ENCODE measurements around the gene NGFR.

Gene NGFR

GRCh38 chr17:49527927-49528651, 33.0 kb downstream of the NGFR start:
- no peak overlapping the region for H3K27ac ChIP-seq
- no peaks in the 10 kb centered on the region for H3K27me3 ChIP-seq (ENCODE audit: control insufficient read depth, insufficient read depth, low read length)
- TF ChIP-seq CTCF (IDR thresholded peaks at IDR 0.05): no peak
- H3K4me1 ChIP-seq: no peaks in the 10 kb centered on the region
- no peak overlapping the region for H3K4me2 ChIP-seq (ENCODE audit: low read length)
- H3K9me3 ChIP-seq (ENCODE audit: control insufficient read depth, low read length): no peaks in the 10 kb centered on the region
- no peaks in the 10 kb centered on the region for H3K36me3 ChIP-seq (ENCODE audit: control insufficient read depth, insufficient read depth, low read length)
- no peak overlapping the region for H3K4me3 ChIP-seq (ENCODE audit: low read depth, low read length)
- no peak overlapping the region for H2AFZ ChIP-seq
- no peak overlapping the region for H3K9ac ChIP-seq
- no peaks in the 10 kb centered on the region for H3K79me2 ChIP-seq

- Histone ChIP-seq H3K27me3 (ENCODE audit: control insufficient read depth, insufficient read depth, low read length) (no peaks in the 10 kb centered on the region), H3K9ac (no peak overlapping the region), H3K4me3 (ENCODE audit: low read depth, low read length) (no peak overlapping the region), H3K9me3 (ENCODE audit: control insufficient read depth, low read length) (no peaks in the 10 kb centered on the region), H2AFZ (no peak overlapping the region), H3K4me1 (no peaks in the 10 kb centered on the region), H3K36me3 (ENCODE audit: control insufficient read depth, insufficient read depth, low read length) (no peaks in the 10 kb centered on the region), H3K79me2 (no peaks in the 10 kb centered on the region), H3K27ac (no peak overlapping the region), H3K4me2 (ENCODE audit: low read length) (no peak overlapping the region)
- no peak for TF ChIP-seq CTCF (IDR thresholded peaks at IDR 0.05)
Observed at GRCh38 chr17:49528966-49529365, 33.9 kb downstream of the NGFR start.

- Histone ChIP-seq H3K9me3 (ENCODE audit: control insufficient read depth, low read length) (no peaks in the 10 kb centered on the region), H3K27ac (no peak overlapping the region), H3K36me3 (ENCODE audit: control insufficient read depth, insufficient read depth, low read length) (no peaks in the 10 kb centered on the region), H3K4me3 (ENCODE audit: low read depth, low read length) (no peak overlapping the region), H3K4me1 (no peaks in the 10 kb centered on the region), H3K79me2 (no peaks in the 10 kb centered on the region), H3K9ac (no peak overlapping the region), H2AFZ (no peak overlapping the region), H3K27me3 (ENCODE audit: control insufficient read depth, insufficient read depth, low read length) (no peaks in the 10 kb centered on the region), H3K4me2 (ENCODE audit: low read length) (no peak overlapping the region)
- TF ChIP-seq CTCF (IDR thresholded peaks at IDR 0.05): no peak
Observed at GRCh38 chr17:49530118-49530517, 35.0 kb downstream of the NGFR start.

- no peak overlapping the region for H3K4me2 ChIP-seq (ENCODE audit: low read length)
- H3K79me2 ChIP-seq: no peaks in the 10 kb centered on the region
- H3K9me3 ChIP-seq (ENCODE audit: control insufficient read depth, low read length): no peaks in the 10 kb centered on the region
- no peak overlapping the region for H2AFZ ChIP-seq
- H3K4me1 ChIP-seq: no peaks in the 10 kb centered on the region
- no peak for TF ChIP-seq CTCF (IDR thresholded peaks at IDR 0.05)
- H3K36me3 ChIP-seq (ENCODE audit: control insufficient read depth, insufficient read depth, low read length): no peaks in the 10 kb centered on the region
- H3K27ac ChIP-seq: no peak overlapping the region
- no peak overlapping the region for H3K4me3 ChIP-seq (ENCODE audit: low read depth, low read length)
- H3K27me3 ChIP-seq (ENCODE audit: control insufficient read depth, insufficient read depth, low read length): no peaks in the 10 kb centered on the region
- no peak overlapping the region for H3K9ac ChIP-seq
Observed at GRCh38 chr17:49543860-49544259, 48.8 kb downstream of the NGFR start.

Data from parathyroid adenoma (tissue), 2 donors.